ENCODE results near the gene POU2AF2. TPM values are rescaled to one million over a fixed set of nuclear protein-coding genes. Genes with fewer than 3 reads are reported as not detected.

POU2AF2 gene
- total RNA-seq, 5 donors from 2014 or later (not counting 1 experiment from before 2014, with no cell fraction given), result not detected

GRCh38 chr11:111298413-111299100 lies 53.0 kb downstream of the POU2AF2 start, which contains the start of gene POU2AF3:
Gene POU2AF3 (plus strand): TSS chr11:111298546. CDS start chr11:111298582, 36 bp downstream.
- DNase-seq, result no peak
- H3K27me3 ChIP-seq (replicated peaks in 1 of 2; ENCODE audit: control insufficient read depth in 2 of 2, extremely low read depth in 1 of 2, insufficient read depth in 2 of 2, low read length in 1 of 2), result peaks cover 2 to 35% of the 10 kb centered on the region in 2 experiments
- no peaks in the 10 kb centered on the region for H3K9me3 ChIP-seq
- H3K27me3 Mint-ChIP-seq, result peaks cover 16 to 40% of the 10 kb centered on the region in 2 donors
- H3K4me1 Mint-ChIP-seq, result peaks cover 0 to 6% (median 4%) of the 10 kb centered on the region in 3 donors
- ChIA-PET CTCF (no interaction called here), POLR2A (no interaction called here)
- no peak within 1 kb of the TSS for H3K4me3 ChIP-seq (ENCODE audit: control insufficient read depth in 1 of 2, extremely low read depth in 1 of 2, low read length in 1 of 2)
- peaks cover 0 to 5% of the 10 kb centered on the region in 2 experiments for H3K4me1 ChIP-seq (ENCODE audit: control insufficient read depth in 1 of 2, extremely low read depth in 1 of 2, insufficient read depth in 2 of 2, low read length in 2 of 2)
- no peaks in the 10 kb centered on the region for H3K36me3 Mint-ChIP-seq
- H3K27ac ChIP-seq (ENCODE audit: low read length), result no peak within 1 kb of the TSS
- H3K4me3 Mint-ChIP-seq, result peak within 1 kb of the TSS in 1 of 3 donors; percentile 47
- H3K9me3 Mint-ChIP-seq, result no peaks in the 10 kb centered on the region
- H3K36me3 ChIP-seq (ENCODE audit: control insufficient read depth in 2 of 2, extremely low read depth in 1 of 2, insufficient read depth in 1 of 2, low read length in 1 of 2), result no peaks in the 10 kb centered on the region
- WGBS (ENCODE audit: insufficient coverage), result 25% methylated on average over 52 of the region's 57 CpGs
- no peak within 1 kb of the TSS for H3K27ac Mint-ChIP-seq
- no peak for ATAC-seq (replicated peaks in 1 of 4)

GRCh38 chr11:111299101-111300026 lies 53.8 kb downstream of the POU2AF2 start:
- 6% methylated on average over 74 of the region's 77 CpGs for WGBS (ENCODE audit: insufficient coverage)
- no peak overlapping the region for H3K4me3 ChIP-seq (ENCODE audit: control insufficient read depth in 1 of 2, extremely low read depth in 1 of 2, low read length in 1 of 2)
- peaks cover 0 to 5% of the 10 kb centered on the region in 2 experiments for H3K4me1 ChIP-seq (ENCODE audit: control insufficient read depth in 1 of 2, extremely low read depth in 1 of 2, insufficient read depth in 2 of 2, low read length in 2 of 2)
- Mint-ChIP-seq H3K4me1 (peaks cover 0 to 6% (median 4%) of the 10 kb centered on the region in 3 donors), H3K4me3 (peak overlapping the region in 1 of 3 donors; percentile 20), H3K27ac (no peak overlapping the region), H3K9me3 (no peaks in the 10 kb centered on the region), H3K27me3 (peaks cover 16 to 40% of the 10 kb centered on the region in 2 donors), H3K36me3 (no peaks in the 10 kb centered on the region)
- no peaks in the 10 kb centered on the region for H3K9me3 ChIP-seq
- no peak for ATAC-seq (replicated peaks in 1 of 4)
- CTCF ChIA-PET, result no interaction called here
- peak in 1 of 35 experiments; percentile 1 for DNase-seq
- no peak overlapping the region for H3K27ac ChIP-seq (ENCODE audit: low read length)
- peaks cover 2 to 35% of the 10 kb centered on the region in 2 experiments for H3K27me3 ChIP-seq (replicated peaks in 1 of 2; ENCODE audit: control insufficient read depth in 2 of 2, extremely low read depth in 1 of 2, insufficient read depth in 2 of 2, low read length in 1 of 2)
- no peaks in the 10 kb centered on the region for H3K36me3 ChIP-seq (ENCODE audit: control insufficient read depth in 2 of 2, extremely low read depth in 1 of 2, insufficient read depth in 1 of 2, low read length in 1 of 2)
- POLR2A ChIA-PET, result no interaction called here

GRCh38 chr11:111300569-111300968 lies 55.0 kb downstream of the POU2AF2 start:
- H3K27ac Mint-ChIP-seq, result no peak overlapping the region
- 95% methylated on average over 4 of the region's 9 CpGs for WGBS (ENCODE audit: insufficient coverage)
- peaks cover 0 to 6% (median 4%) of the 10 kb centered on the region in 3 donors for H3K4me1 Mint-ChIP-seq
- peak overlapping the region in 1 of 3 donors; percentile 28 for H3K4me3 Mint-ChIP-seq
- no peaks in the 10 kb centered on the region for H3K36me3 Mint-ChIP-seq
- peaks cover 25 to 44% of the 10 kb centered on the region in 2 donors for H3K27me3 Mint-ChIP-seq
- POLR2A ChIA-PET, result no interaction called here
- CTCF ChIA-PET, result no interaction called here
- Histone ChIP-seq H3K9me3 (no peaks in the 10 kb centered on the region), H3K36me3 (ENCODE audit: control insufficient read depth in 2 of 2, extremely low read depth in 1 of 2, insufficient read depth in 1 of 2, low read length in 1 of 2) (no peaks in the 10 kb centered on the region), H3K27ac (ENCODE audit: low read length) (no peak overlapping the region), H3K4me1 (ENCODE audit: control insufficient read depth in 1 of 2, extremely low read depth in 1 of 2, insufficient read depth in 2 of 2, low read length in 2 of 2) (peaks cover 0 to 5% of the 10 kb centered on the region in 2 experiments), H3K27me3 (replicated peaks in 1 of 2; ENCODE audit: control insufficient read depth in 2 of 2, extremely low read depth in 1 of 2, insufficient read depth in 2 of 2, low read length in 1 of 2) (peaks cover 2 to 35% of the 10 kb centered on the region in 2 experiments), H3K4me3 (ENCODE audit: control insufficient read depth in 1 of 2, extremely low read depth in 1 of 2, low read length in 1 of 2) (no peak overlapping the region)
- H3K9me3 Mint-ChIP-seq, result no peaks in the 10 kb centered on the region
- DNase-seq, result no peak
- no peak for ATAC-seq (replicated peaks in 1 of 4)

GRCh38 chr11:111301004-111301841 lies 55.7 kb downstream of the POU2AF2 start:
- H3K27ac Mint-ChIP-seq, result no peak overlapping the region

GRCh38 chr11:111301842-111302118 lies 56.3 kb downstream of the POU2AF2 start:
- Mint-ChIP-seq H3K27ac (no peak overlapping the region), H3K9me3 (no peaks in the 10 kb centered on the region), H3K36me3 (no peaks in the 10 kb centered on the region), H3K4me3 (no peak overlapping the region), H3K4me1 (peaks cover 0 to 6% (median 4%) of the 10 kb centered on the region in 3 donors), H3K27me3 (peaks cover 32 to 49% of the 10 kb centered on the region in 2 donors)
- peaks cover 0 to 33% of the 10 kb centered on the region in 2 experiments for H3K27me3 ChIP-seq (replicated peaks in 1 of 2; ENCODE audit: control insufficient read depth in 2 of 2, extremely low read depth in 1 of 2, insufficient read depth in 2 of 2, low read length in 1 of 2)
- no peaks in the 10 kb centered on the region for H3K36me3 ChIP-seq (ENCODE audit: control insufficient read depth in 2 of 2, extremely low read depth in 1 of 2, insufficient read depth in 1 of 2, low read length in 1 of 2)
- no peak overlapping the region for H3K4me3 ChIP-seq (ENCODE audit: control insufficient read depth in 1 of 2, extremely low read depth in 1 of 2, low read length in 1 of 2)
- no peak for ATAC-seq (replicated peaks in 1 of 4)
- no peaks in the 10 kb centered on the region for H3K9me3 ChIP-seq
- no peak for DNase-seq
- 88% methylated on average over 3 of the region's 3 CpGs for WGBS (ENCODE audit: insufficient coverage)
- CTCF ChIA-PET, result no interaction called here
- POLR2A ChIA-PET, result no interaction called here
- peaks cover 0 to 5% of the 10 kb centered on the region in 2 experiments for H3K4me1 ChIP-seq (ENCODE audit: control insufficient read depth in 1 of 2, extremely low read depth in 1 of 2, insufficient read depth in 2 of 2, low read length in 2 of 2)
- H3K27ac ChIP-seq (ENCODE audit: low read length), result no peak overlapping the region

More at GRCh38 chr11:111301004-111301841, 55.7 kb downstream of the POU2AF2 start:
- Histone ChIP-seq H3K36me3 (ENCODE audit: control insufficient read depth in 2 of 2, extremely low read depth in 1 of 2, insufficient read depth in 1 of 2, low read length in 1 of 2) (no peaks in the 10 kb centered on the region), H3K27ac (ENCODE audit: low read length) (no peak overlapping the region), H3K27me3 (replicated peaks in 1 of 2; ENCODE audit: control insufficient read depth in 2 of 2, extremely low read depth in 1 of 2, insufficient read depth in 2 of 2, low read length in 1 of 2) (peaks cover 0 to 35% of the 10 kb centered on the region in 2 experiments), H3K4me1 (ENCODE audit: control insufficient read depth in 1 of 2, extremely low read depth in 1 of 2, insufficient read depth in 2 of 2, low read length in 2 of 2) (peaks cover 0 to 5% of the 10 kb centered on the region in 2 experiments), H3K4me3 (ENCODE audit: control insufficient read depth in 1 of 2, extremely low read depth in 1 of 2, low read length in 1 of 2) (no peak overlapping the region), H3K9me3 (no peaks in the 10 kb centered on the region)
- Mint-ChIP-seq H3K27me3 (peaks cover 26 to 44% of the 10 kb centered on the region in 2 donors), H3K4me3 (no peak overlapping the region), H3K36me3 (no peaks in the 10 kb centered on the region), H3K9me3 (no peaks in the 10 kb centered on the region), H3K4me1 (peaks cover 0 to 6% (median 4%) of the 10 kb centered on the region in 3 donors)
- DNase-seq (no peak), ATAC-seq (replicated peaks in 1 of 4) (no peak)
- WGBS (ENCODE audit: insufficient coverage), result no CpG with 5 or more reads among the region's 5 CpGs
- CTCF ChIA-PET, result no interaction called here
- POLR2A ChIA-PET, result no interaction called here

GRCh38 chr11:111302298-111302697 lies 56.8 kb downstream of the POU2AF2 start:
- peaks cover 0 to 5% of the 10 kb centered on the region in 2 experiments for H3K4me1 ChIP-seq (ENCODE audit: control insufficient read depth in 1 of 2, extremely low read depth in 1 of 2, insufficient read depth in 2 of 2, low read length in 2 of 2)
- DNase-seq (no peak), ATAC-seq (replicated peaks in 1 of 4) (no peak)
- H3K36me3 Mint-ChIP-seq, result no peaks in the 10 kb centered on the region
- H3K9me3 Mint-ChIP-seq, result no peaks in the 10 kb centered on the region
- peaks cover 0 to 6% (median 4%) of the 10 kb centered on the region in 3 donors for H3K4me1 Mint-ChIP-seq
- no peaks in the 10 kb centered on the region for H3K36me3 ChIP-seq (ENCODE audit: control insufficient read depth in 2 of 2, extremely low read depth in 1 of 2, insufficient read depth in 1 of 2, low read length in 1 of 2)
- H3K27ac Mint-ChIP-seq, result no peak overlapping the region
- no peaks in the 10 kb centered on the region for H3K9me3 ChIP-seq
- peaks cover 31 to 49% of the 10 kb centered on the region in 2 donors for H3K27me3 Mint-ChIP-seq
- H3K27ac ChIP-seq (ENCODE audit: low read length), result no peak overlapping the region
- no peak overlapping the region for H3K4me3 ChIP-seq (ENCODE audit: control insufficient read depth in 1 of 2, extremely low read depth in 1 of 2, low read length in 1 of 2)
- ChIA-PET CTCF (no interaction called here), POLR2A (no interaction called here)
- H3K4me3 Mint-ChIP-seq, result no peak overlapping the region
- peaks cover 0 to 33% of the 10 kb centered on the region in 2 experiments for H3K27me3 ChIP-seq (replicated peaks in 1 of 2; ENCODE audit: control insufficient read depth in 2 of 2, extremely low read depth in 1 of 2, insufficient read depth in 2 of 2, low read length in 1 of 2)
- WGBS (ENCODE audit: insufficient coverage), result 100% methylated on average over 1 of the region's 3 CpGs
